ENCODE results near the gene WBP2. TPM values are rescaled to one million over a fixed set of nuclear protein-coding genes. Genes with fewer than 3 reads are reported as not detected.

WBP2 gene
- total and polyA plus RNA-seq, 2 of the 8 experiments (the other 6 are each of a cell fraction or from before 2014, with no cell fraction given) = 48.2 to 71.2 TPM

DNA sequence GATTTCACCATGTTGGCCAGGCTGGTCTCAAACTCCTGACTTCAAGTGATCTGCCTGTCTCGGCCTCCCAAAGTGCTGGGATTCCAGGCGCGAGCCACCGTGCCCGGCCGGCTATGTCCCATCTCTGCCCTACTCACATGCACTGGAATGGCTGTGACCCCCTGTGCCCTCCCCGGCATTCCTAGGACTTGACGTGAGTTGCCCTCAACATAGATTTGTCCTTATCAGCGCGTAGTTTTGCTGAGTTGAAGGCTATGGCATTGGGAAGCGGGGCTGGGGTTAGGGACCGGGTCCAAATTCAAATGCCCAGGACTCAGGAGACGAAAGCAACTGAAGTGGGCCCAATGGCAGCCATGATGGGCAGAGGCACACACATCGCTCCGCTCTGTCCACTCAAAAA, 16.7 kb downstream of the WBP2 start:
- no peak overlapping the region for H3K4me2 ChIP-seq (ENCODE audit: insufficient read depth in 1 of 2, low read depth in 2 of 2, low read length in 2 of 2)
- H3K79me2 ChIP-seq (ENCODE audit: control insufficient read depth in 1 of 2, insufficient read depth in 2 of 2, low read length in 2 of 2) = no peaks in the 10 kb centered on the region
- H2BK15ac ChIP-seq (ENCODE audit: low read length) = no peak overlapping the region
- 94% methylated on average over 15 of the region's 15 CpGs; no CpG with 5 or more reads in 1 of the 2 experiments for WGBS, 2 experiments (ENCODE audit: extremely low coverage in 1 of 2, insufficient coverage in 1 of 2, insufficient read length in 1 of 2, insufficient replicate concordance in 2 of 2, low coverage in 1 of 2, low lambda C conversion rate in 2 of 2, missing lambda C conversion rate in 1 of 2)
- H2BK20ac ChIP-seq (ENCODE audit: low read length) = no peak overlapping the region
- no peak for FAIRE-seq
- no peak overlapping the region for H3K23ac ChIP-seq (ENCODE audit: insufficient read length)
- no peaks in the 10 kb centered on the region for H3K79me1 ChIP-seq (ENCODE audit: low read depth, low read length)
- no peak overlapping the region for H2BK120ac ChIP-seq (replicated peaks; ENCODE audit: low read depth, low read length)
- H3K4me1 ChIP-seq (replicated peaks in 1 of 4; ENCODE audit: control insufficient read depth in 3 of 4, insufficient read depth in 4 of 4, low read length in 3 of 4) = peaks cover 0 to 9% (median 2%) of the 10 kb centered on the region in 4 experiments; a peak in 3 of 7 replicates
- no peaks in the 10 kb centered on the region for H3K36me3 ChIP-seq (ENCODE audit: control insufficient read depth in 2 of 4, insufficient read depth in 4 of 4, low read length in 3 of 4)
- CTCF ChIA-PET (ENCODE audit: partially characterized antibody) = interaction anchor here (4.0 to 27.2 kb wide), 3 partner anchors 7 to 14 kb away, joined by 26 to 563 read pairs (median 563); partner anchors contain the start of genes UNC13D and WBP2
- no peak overlapping the region for H4K8ac ChIP-seq (ENCODE audit: extremely low read depth, insufficient read depth, low read length)
- no peaks in the 10 kb centered on the region for H3K9me3 ChIP-seq (ENCODE audit: insufficient read depth in 2 of 2, low read depth in 1 of 2, low read length in 1 of 2)
- TF ChIP-seq RBBP5 (IDR thresholded peaks at IDR 0.05; ENCODE audit: borderline replicate concordance, low read depth, low read length) = no peak
- TF ChIP-seq SAP30 (IDR thresholded peaks at IDR 0.05; ENCODE audit: insufficient read depth, insufficient replicate concordance, low read length) = no peak
- TF ChIP-seq, protein P1, sequence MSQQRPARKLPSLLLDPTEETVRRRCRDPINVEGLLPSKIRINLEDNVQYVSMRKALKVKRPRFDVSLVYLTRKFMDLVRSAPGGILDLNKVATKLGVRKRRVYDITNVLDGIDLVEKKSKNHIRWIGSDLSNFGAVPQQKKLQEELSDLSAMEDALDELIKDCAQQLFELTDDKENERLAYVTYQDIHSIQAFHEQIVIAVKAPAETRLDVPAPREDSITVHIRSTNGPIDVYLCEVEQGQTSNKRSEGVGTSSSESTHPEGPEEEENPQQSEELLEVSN (IDR thresholded peaks at IDR 0.05) = no peak
- TF ChIP-seq SUZ12 (IDR thresholded peaks at IDR 0.05; ENCODE audit: low read length) = no peak
- no peak for TF ChIP-seq TAF1 (IDR thresholded peaks at IDR 0.05; ENCODE audit: low read depth, low read length)
- no peak for TF ChIP-seq ASH2L (IDR thresholded peaks at IDR 0.05; ENCODE audit: low read length)
- TF ChIP-seq, protein P2, sequence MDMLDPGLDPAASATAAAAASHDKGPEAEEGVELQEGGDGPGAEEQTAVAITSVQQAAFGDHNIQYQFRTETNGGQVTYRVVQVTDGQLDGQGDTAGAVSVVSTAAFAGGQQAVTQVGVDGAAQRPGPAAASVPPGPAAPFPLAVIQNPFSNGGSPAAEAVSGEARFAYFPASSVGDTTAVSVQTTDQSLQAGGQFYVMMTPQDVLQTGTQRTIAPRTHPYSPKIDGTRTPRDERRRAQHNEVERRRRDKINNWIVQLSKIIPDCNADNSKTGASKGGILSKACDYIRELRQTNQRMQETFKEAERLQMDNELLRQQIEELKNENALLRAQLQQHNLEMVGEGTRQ (IDR thresholded peaks at IDR 0.05; ENCODE audit: low read length) = no peak
- TF ChIP-seq NANOG (IDR thresholded peaks at IDR 0.05; ENCODE audit: insufficient read depth, low read depth, low read length, poor library complexity, severe bottlenecking) = no peak
- no peak overlapping the region for H4K91ac ChIP-seq (replicated peaks; ENCODE audit: insufficient read length, low read length)
- H2BK5ac ChIP-seq (ENCODE audit: low read depth, low read length) = no peak overlapping the region
- H3K4ac ChIP-seq (replicated peaks; ENCODE audit: insufficient read length, low read depth, low read length) = no peak overlapping the region
- POLR2A ChIA-PET (ENCODE audit: partially characterized antibody) = interaction anchor here (0.6 to 2.0 kb wide), 3 partner anchors 11 to 182 kb away, joined by 3 to 6 read pairs (median 6); partner anchors contain the start of gene WBP2
- H3K9ac ChIP-seq (replicated peaks in 1 of 4; ENCODE audit: extremely low read depth in 1 of 4, low read depth in 3 of 4, low read length in 3 of 4) = no peak overlapping the region
- DNase-seq (ENCODE audit: low read depth in 1 of 2, low spot score in 2 of 2) = no peak
- no peaks in the 10 kb centered on the region for H4K20me1 ChIP-seq (replicated peaks in 1 of 2; ENCODE audit: control insufficient read depth in 1 of 2, insufficient read depth in 2 of 2, low read length in 2 of 2)
- H2AK5ac ChIP-seq (ENCODE audit: low read depth, low read length) = no peak overlapping the region
- no peak overlapping the region for H3K27ac ChIP-seq (ENCODE audit: low read depth, low read length)
- H4K5ac ChIP-seq (ENCODE audit: insufficient read length, low read depth, low read length) = no peak overlapping the region
- no peak overlapping the region for H3K4me3 ChIP-seq (ENCODE audit: extremely low read depth in 1 of 4, insufficient read depth in 2 of 4, low read depth in 3 of 4, low read length in 4 of 4)
- no peak overlapping the region for H2BK12ac ChIP-seq (ENCODE audit: low read depth, low read length)
- H3K56ac ChIP-seq (replicated peaks; ENCODE audit: insufficient read length, low read depth, low read length) = no peak overlapping the region
- H3K14ac ChIP-seq (ENCODE audit: insufficient read length) = no peak overlapping the region
- H3K27me3 ChIP-seq (replicated peaks in 1 of 4; ENCODE audit: control insufficient read depth in 3 of 4, extremely low read depth in 1 of 4, insufficient read depth in 3 of 4, low read length in 3 of 4) = no peaks in the 10 kb centered on the region
- H3K23me2 ChIP-seq (ENCODE audit: low read depth, low read length) = no peaks in the 10 kb centered on the region
- no peak overlapping the region for H2AFZ ChIP-seq (ENCODE audit: low read length)
- no peak overlapping the region for H3K18ac ChIP-seq (ENCODE audit: extremely low read depth, low read length)
